GM18858 (cell line): ENCODE measurements around the gene MKLN1.
"Not testable (repeated sequence)": the region's sequence is repeated elsewhere in the genome, so short reads cannot be mapped to it uniquely, and the experiment has no call there.

Experiments
- ATAC-seq: cut with Tn5 transposase; IDR thresholded peaks from one replicate; pipeline ENCODE4 v1.9.1; 2021; ENCODE audit not compliant: unreplicated experiment

The MKLN1 gene

DNA sequence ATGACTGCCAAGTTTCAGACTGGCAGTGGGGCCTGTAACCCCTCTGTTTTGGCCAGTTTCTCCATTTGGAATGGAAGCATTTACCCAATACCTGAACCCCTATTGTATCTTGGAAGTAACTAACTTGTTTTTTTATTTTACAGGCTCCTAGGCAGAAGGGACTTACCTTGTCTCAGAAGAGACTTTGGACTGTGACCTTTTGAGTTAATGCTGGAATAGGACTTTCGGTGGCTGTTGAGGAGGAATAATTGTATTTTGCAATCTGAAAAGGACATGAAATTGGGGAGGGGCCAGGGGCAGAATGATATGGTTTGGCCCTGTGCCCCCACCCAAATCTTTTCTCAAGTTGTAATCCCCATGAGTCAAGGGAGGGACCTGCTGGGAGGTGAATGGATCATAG lies 20.0 kb upstream of the MKLN1 start:
- no peak for ATAC-seq

DNA sequence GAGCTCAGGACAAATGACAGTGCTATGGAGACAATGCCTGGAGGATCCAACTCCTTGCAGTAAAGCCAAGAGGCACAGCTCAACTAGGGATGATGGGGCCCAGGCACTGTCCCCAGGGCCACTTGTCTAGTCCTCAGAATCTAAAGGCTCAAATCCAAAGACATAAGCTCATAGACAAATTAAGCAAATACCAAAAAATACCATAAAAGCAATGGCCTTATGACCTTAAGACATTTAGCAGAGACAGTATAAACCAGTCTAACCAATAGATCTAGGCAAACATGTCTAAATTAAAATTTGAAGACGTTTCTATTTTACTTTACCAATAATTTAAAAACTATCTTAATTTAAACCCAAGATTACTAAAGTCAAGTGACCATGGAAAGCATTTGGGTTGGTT lies 14.8 kb upstream of the MKLN1 start:
- no peak for ATAC-seq

DNA sequence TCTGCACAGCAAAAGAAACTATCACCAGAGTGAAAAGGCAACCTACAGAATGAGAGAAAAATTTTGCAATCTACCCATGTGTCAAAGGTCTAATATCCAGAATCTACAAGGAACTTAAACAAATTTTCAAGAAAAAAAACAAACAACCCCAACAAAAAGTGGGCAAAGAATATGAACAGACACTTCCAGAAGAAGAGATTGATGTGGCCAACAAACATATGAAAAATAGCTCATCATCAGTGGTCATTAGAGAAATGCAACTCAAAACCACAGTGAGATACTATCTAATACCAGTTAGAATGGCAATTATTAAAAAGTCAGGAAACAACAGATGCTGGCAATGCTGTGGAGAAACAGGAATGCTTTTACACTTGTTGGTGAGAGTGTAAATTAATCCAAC lies 7.1 kb upstream of the MKLN1 start:
- ATAC-seq, result no peak

DNA sequence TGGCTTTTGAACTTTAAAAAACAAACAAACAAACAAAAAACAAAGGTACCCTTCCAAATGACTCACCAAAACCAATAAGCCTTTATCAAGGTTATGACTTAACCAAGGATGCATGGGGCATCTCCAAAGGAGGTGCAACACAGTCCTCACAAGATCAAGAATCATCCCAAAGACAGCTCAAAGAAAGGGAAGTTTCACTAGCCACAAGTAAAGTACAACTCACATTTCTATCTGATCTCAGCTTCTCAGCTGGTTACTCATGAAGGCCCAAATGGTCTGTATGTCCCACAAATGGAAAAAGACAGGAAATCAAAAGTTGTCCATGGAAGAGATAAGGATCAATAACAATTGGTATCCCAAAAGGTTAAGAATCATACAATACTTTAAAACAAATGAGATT lies 6.0 kb upstream of the MKLN1 start:
- no peak for ATAC-seq

DNA sequence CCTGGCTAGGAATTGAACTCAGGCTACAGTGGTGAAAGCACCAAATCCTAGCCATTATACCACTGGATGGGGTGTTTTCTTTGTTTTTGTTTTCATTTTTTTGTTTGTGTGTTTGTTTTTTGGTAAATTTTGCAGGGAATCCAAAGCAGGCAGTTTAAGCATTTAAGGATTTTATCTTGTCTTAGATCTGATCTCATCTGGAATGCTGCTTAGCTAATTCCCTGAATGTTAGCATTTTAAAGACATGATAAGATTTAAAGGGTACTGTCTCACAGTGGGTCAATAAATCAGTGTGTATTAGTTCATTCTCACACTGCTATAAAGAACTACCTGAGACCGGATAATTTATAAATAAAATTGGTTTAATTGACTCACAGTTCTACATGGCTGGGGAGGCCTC lies 5.6 kb upstream of the MKLN1 start:
- ATAC-seq, result no peak

DNA sequence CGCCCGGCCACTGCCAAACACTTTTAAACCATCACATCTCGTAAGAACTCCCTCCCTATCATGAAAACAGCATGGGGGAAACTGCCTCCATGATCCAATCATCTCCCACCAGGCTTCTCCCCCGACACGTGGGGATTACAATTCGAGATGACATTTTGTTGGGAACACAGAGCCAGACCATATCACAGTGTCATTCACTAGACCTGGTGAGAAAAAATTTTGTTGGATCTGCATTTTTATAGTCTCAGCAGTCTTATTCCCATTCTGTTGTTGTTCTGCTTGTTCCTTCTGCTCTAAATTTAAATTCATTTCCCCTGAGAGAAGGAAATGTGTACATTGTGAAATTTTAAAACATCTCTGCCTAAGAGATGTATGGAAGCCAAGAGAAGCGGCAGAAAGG lies 4.8 kb upstream of the MKLN1 start:
- no peak for ATAC-seq

DNA sequence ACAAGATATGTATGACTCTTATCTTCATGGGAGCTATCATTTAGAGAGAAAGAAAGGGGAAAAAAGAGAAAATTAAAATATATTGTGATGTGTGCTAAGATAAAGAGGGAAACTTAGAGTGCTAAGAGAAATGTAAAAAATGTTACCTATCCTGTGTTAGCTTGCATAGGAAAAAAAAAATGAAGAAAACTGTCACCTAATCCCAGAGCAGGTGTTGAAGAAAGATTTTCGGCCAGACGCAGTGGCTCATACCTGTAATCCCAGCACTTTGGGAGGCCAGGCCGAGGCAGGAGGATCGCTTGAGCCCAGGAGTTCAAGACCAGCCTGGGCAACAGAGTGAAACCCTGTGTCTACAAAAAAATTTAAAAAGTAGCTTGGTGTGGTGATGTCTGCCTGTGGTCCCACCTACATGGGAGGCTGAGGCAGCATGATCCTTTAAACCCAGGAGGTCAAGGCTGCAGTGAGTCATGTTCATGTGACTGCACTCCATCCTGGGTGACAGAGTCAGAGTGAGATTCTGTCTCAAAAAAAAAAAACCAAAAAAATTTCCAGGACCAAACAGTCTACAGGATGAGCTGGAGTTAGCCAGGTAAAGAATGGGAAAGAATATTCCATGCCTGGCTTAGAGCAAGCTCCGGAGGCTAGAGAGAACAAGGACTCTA lies 2.4 kb upstream of the MKLN1 start:
- ATAC-seq, result no peak

DNA sequence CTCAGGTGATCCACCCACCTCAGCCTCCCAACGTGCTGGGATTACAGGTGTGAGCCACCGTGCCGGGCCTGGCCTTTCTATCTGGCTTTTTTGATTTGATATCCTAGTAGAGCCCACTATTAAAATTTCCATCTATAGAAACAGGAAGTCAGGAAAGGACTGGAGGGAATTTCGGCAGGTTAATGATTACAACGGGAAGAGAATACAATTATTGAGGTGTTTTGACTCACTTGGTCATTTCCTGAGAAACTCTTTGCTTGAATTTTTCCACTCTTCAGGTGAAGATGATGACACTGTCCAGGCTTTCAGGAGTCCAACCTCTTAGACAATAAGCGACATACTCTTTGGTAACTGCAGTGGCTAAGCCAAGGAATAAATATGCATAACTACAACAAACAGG lies 1.1 kb upstream of the MKLN1 start:
- no peak for ATAC-seq

DNA sequence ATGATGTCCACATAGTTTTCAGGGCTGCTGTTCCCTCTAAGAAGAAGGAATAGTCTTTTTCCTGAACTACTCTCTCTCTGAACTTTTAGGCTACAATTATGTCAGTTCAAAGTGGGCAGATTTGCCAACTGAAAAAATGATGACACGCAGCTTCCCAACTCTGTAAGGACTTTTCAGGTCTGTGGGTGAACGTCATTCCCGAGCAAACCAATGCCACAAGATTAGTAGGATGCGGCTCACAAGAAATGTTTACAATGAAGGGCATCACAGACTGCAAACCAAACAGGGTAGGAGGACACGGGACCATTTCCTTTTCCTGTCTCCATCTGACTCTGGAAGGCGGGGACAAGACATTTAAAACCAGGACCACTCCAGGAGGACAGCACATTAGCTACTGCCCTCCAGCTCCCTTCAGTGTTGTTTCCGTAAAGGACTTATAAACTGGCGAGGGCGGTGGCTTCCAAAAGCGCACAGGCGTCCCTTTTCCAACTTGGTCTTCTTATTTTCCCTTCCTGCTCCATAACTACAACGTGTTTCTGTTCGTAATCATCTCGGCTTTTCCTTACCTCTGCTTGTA lies 539 bp upstream of the MKLN1 start:
- peak; percentile 10 for ATAC-seq

DNA sequence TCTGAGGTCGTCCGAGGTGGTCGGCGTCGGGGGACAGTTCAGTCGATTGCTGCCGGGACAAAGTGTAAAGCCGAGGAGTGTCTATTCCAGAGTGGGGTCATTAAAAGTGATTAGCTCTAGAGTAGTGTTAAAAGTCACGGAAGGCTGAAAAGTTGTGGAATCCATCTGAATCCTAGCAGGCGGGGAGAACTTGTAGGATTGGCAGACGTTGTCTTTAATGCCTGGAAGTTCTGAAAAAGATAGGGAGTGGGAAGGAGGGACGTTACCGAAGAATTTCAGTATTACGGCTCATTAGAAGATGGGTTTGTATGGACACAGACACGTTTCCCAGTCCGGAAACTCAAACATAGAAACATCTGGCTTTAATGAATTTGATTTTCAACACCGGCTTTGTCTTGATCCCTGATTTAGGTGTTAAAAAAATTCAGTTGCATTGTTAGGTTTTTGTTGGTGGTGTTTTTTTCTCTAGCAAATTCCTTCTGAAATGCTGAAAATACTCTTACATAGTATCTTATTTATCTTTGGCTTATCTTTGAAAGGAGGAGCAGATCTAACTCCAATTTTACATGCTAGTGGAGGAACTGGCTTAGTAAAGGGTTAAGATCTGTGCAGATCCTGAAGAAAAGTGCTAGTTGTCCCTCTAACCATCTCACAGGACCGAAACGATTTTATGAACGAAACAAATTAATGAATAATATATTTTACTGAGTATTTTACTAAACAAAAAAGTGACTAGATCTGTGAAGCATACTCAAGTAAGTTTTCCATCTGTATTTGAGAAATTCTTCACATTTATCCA lies 900 bp downstream of the MKLN1 start:
- no peak for ATAC-seq

DNA sequence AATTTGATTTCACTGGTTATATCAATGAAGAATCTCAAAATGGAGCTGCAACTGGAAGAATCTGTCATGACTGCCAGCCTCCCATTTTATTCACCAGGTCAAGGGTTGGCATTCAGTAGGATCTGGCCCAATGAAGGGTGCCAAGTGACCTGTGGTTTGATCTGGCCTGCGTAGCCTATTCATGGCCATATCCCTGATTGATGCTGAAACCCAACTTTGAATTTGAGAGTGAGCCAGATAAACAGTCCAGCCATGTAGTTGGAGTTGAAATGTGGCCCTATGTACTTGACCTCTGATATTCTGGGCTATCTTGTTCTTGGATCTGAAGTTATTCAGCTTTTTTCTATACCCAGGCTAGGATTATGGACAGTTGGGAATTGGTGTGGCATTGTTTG lies 1.5 kb downstream of the MKLN1 start:
- ATAC-seq, result no peak

DNA sequence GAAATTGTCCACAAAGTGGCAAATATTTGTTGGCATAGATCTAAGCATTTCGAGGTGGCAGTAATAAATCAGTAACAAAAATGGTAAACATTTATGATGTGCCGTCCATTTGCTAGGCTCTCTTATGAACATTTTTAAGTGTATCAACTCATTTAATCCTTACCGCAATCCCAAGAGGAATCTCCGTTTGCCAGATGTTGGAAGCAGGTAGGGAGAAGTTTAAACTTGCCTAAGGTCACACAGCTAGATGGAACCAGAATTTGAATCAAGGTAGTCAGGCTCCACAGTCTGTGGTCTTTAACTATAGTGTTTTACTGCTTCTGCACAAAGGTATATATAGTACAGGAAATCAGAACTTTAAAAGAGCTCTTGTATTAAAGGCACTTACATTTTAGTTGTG lies 2.6 kb downstream of the MKLN1 start:
- no peak for ATAC-seq

DNA sequence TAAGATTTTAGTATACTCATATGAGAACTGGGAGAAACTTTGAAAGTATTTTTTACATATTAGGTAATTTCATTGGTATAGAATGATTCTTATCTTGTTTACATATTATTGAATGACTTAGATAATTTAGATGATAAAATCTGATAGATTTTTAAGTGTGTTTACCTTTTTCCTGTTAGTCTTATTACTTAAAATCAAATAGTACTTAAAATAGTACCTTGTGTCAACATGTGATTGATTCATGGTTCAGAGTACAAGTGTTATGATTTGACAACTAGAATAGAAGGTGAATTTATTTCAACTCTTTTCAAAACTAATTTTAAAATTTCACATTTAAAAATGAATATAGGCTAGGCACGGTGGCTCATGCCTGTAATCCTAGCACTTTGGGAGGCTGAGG lies 4.1 kb downstream of the MKLN1 start:
- ATAC-seq, result no peak

DNA sequence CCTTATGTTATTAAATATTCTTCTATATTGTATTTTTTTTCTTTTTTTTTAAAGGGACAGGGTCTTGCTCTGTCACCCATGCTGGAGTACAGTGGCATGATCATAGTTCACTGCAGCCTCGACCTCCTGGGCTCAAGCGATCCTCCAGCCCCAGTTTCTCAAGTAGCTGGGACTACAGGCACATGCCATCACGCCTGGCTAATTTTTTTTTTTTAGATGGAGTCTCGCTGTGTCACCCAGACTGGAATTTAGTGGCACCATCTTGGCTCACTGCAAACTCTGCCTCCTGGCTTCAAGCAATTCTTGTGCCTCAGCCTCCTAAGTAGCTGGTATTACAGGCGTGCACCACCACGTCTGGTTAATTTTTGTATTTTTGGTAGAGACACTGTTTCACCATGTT lies 5.1 kb downstream of the MKLN1 start:
- ATAC-seq, result not testable (repeated sequence)

DNA sequence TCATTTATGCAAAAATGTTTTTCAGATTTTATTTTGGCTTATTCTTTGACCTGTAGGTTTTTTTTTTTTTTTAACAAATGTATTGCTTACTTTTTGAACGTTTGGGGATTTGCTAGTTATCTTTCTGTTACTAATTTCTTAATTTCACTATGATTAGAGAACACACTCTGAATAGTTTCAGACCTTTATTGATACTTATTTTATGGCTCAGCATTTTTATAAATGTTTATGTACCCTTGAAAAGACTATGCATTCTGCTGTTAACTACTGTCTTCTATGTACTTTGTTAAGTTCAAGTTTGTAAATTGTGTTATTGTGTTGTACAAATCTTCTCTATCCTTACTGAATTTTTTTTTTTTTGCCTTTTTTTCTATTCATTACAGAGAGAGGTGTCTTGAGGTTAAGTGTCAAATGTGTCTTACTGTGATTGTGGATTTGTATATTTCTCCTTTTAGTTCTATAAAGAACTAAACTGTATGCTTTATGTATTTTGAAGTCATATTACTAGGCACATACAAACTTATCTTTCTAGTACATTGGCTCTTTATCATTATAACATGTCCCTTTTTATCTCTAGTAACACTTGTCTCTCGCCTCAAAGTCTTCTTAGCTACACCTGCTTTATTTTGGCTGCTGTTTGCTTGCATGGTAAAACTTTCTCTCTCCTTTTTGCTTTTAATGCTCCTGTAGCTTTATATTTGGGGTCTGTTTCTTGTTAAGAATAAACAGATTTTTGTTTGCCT lies 8.1 kb downstream of the MKLN1 start:
- no peak for ATAC-seq

DNA sequence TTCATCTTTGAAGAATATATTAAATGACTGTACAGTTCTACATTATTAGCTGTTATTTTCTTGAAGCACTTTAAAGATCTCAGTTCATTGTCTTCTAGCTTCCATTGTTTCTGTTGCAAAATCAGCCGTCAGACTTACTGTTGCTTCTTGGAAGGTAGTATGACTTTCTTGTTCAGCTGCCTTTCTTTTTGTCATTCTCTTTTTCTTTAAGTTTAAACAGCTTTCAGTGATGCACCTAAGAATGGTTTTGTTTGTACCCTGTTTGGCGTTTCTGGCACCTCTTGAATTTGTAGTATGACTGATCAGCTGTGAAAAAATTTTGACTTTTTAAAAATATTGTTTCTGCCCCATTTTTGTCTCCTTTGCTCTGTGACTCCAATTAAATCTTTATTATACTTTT lies 9.3 kb downstream of the MKLN1 start:
- ATAC-seq, result no peak

DNA sequence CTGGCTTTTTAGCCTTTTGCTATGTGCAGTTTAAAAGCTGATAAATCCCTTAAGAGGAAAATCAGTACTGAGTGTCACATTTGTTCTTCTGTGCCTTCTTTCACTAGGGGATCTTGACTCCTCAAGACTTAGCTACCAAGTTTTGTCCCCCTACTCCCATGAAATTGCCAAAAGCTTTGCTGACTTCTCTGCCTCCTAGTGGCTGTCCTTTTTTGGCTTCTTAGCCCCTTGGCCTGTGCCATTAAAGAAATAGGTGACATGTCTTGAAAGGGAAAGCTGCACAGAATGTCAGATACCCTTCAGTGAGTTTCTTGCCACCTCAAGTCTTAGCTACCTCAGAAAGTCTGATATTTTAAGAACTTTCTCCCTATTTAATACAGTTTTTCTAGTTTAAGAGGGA lies 10.5 kb downstream of the MKLN1 start:
- ATAC-seq, result no peak

DNA sequence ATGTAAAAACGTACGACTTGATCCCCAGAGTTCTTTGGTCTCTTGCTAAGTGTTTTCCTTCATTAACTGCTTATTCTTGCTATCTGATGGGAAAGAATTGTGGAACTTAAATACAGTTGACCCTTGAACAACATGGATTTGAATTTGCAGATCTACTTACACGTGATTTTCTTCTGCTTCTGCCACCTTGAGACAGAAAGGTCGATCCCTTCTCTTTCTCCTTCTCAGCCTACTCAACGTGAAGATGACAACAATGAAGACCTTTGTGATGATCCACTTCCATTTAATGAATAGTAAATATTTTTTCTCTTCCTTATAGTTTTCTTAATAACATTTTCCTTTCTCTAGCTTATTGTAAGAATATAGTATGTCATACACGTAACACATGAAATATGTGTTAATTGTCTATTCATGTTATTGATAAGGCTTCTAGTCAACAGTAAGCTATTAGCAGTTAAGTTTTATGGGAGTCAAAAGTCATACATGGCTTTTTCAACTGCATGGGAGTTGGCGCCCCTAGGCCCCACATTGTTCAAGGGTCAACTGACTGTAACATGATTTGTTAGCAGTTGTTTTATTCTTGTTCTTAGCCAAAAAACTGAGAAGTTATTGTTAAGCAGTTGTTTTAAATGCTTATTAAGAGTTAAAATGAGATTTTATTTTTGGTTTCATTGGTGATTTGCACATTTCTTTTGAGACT lies 11.2 kb downstream of the MKLN1 start:
- no peak for ATAC-seq

DNA sequence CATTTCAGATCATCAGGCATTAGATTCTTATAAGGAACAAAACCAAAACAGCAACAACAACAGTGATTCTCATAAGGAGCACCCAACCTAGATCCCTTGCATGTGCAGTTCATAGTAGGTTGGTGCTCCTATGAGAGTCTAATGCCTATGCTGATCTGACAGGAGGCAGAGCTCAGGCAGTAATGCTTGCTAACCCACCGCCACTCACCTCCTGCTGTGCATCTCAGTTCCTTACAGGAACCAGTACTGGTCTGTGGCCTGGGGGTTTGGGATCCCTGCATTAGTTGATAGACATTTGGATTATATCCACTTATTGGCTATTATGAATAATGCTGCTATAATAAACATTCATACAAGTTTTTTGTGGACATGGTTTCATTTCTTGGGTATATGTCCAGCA lies 14.0 kb downstream of the MKLN1 start:
- ATAC-seq, result no peak

DNA sequence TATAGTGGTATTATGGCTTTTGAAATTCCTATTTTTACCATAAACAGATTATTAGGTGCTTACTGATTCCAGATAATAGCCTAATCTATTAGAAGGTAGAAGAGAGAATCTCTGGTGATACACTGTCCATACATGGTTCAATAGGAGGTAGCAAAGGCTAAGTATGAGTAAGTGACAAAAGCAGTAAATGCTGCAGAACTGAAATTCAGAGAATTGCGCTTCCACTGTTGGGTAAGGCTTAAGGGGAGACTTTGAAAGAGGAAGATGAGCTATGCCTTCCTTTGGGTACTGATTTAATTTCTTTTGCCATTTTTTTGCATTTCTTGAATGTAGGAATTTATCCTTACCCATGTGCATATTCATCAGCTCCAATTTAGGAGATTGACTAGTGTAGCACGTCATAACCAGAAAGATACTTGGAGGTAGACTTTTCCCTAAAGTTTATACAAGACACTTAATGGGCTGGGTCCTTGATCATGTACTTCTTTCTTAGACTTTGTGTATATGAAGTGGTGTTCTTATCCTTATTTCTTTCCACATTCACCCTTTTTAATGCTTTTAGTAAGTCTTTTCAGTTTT lies 15.3 kb downstream of the MKLN1 start:
- no peak for ATAC-seq
